Activated CD8-positive, alpha-beta memory T cell treated with anti-CD3 and anti-CD28 coated beads, Interleukin-2, amount 50 U/mL, for 4 hours (primary cell): ENCODE results near the gene DNAJC17.

Source experiments
- DNase-seq: peaks from one replicate; pipeline ENCODE4 v3.0.0-alpha.2; 2020

DNAJC17 gene

GRCh38 chr15:40787991-40788390, 19.3 kb downstream of the DNAJC17 start:
- no peak for DNase-seq

- DNase-seq = peak; percentile 69
Measured at GRCh38 chr15:40787344-40787841, 19.9 kb downstream of the DNAJC17 start.

- no peak for DNase-seq
Measured at GRCh38 chr15:40785814-40786213, 21.5 kb downstream of the DNAJC17 start.

- no peak for DNase-seq
Measured at GRCh38 chr15:40785164-40785563, 22.1 kb downstream of the DNAJC17 start.

- DNase-seq = peak; percentile 80
Measured at GRCh38 chr15:40782609-40783227, 24.6 kb downstream of the DNAJC17 start.

- peak; percentile 51 for DNase-seq
Measured at GRCh38 chr15:40776537-40777141, 30.6 kb downstream of the DNAJC17 start.

GRCh38 chr15:40775740-40776536, 31.3 kb downstream of the DNAJC17 start:
- no peak for DNase-seq

- DNase-seq = no peak
Measured at GRCh38 chr15:40775007-40775406, 32.3 kb downstream of the DNAJC17 start.

- DNase-seq = no peak
Measured at GRCh38 chr15:40773902-40774301, 33.4 kb downstream of the DNAJC17 start.

- DNase-seq = no peak
Measured at GRCh38 chr15:40773496-40773895, 33.8 kb downstream of the DNAJC17 start.

- no peak for DNase-seq
Measured at GRCh38 chr15:40772014-40772413, 35.3 kb downstream of the DNAJC17 start.

GRCh38 chr15:40771242-40771641, 36.0 kb downstream of the DNAJC17 start:
- no peak for DNase-seq

- DNase-seq = no peak
Measured at GRCh38 chr15:40770147-40770721, 37.0 kb downstream of the DNAJC17 start.

- DNase-seq = peak; percentile 81
Measured at GRCh38 chr15:40769274-40770146, 37.8 kb downstream of the DNAJC17 start, which contains the start of gene C15orf62. C15orf62 (plus strand) TSS chr15:40769980; CDS start chr15:40770496, 516 bp downstream.

GRCh38 chr15:40768521-40769273, 38.6 kb downstream of the DNAJC17 start:
- DNase-seq = no peak

GRCh38 chr15:40767838-40768500, 39.3 kb downstream of the DNAJC17 start:
- no peak for DNase-seq

GRCh38 chr15:40766906-40767837, 40.1 kb downstream of the DNAJC17 start:
- DNase-seq = no peak

- DNase-seq = no peak
Measured at GRCh38 chr15:40766194-40766815, 41.0 kb downstream of the DNAJC17 start.

GRCh38 chr15:40764629-40765103, 42.6 kb downstream of the DNAJC17 start:
- DNase-seq = no peak
